ENCODE results near the gene LIN7B.
A peak's percentile ranks its signal among the peaks of the same experiment; 100 is the strongest.
"Not testable (repeated sequence)": the region's sequence is repeated elsewhere in the genome, so short reads cannot be mapped to it uniquely, and the experiment has no call there.

Gene LIN7B, protein sequence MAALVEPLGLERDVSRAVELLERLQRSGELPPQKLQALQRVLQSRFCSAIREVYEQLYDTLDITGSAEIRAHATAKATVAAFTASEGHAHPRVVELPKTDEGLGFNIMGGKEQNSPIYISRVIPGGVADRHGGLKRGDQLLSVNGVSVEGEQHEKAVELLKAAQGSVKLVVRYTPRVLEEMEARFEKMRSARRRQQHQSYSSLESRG

GRCh38 chr19:49113762-49114629, at the start of gene LIN7B:
Gene LIN7B, plus strand, starts transcription at chr19:49114370. Its CDS starts 35 bp downstream, at chr19:49114405.
- peak; percentile 94 for DNase-seq (ENCODE audit: low spot score)

GRCh38 chr19:49064768-49065611, 49.2 kb upstream of the LIN7B start, which contains the start of gene NTF4:
Gene NTF4, minus strand, starts transcription at chr19:49064818. Its CDS starts 2,821 bp downstream, at chr19:49061997.
- peak; percentile 79 for DNase-seq (ENCODE audit: low spot score)

GRCh38 chr19:49065905-49066512, 48.2 kb upstream of the LIN7B start:
- DNase-seq (ENCODE audit: low spot score), result no peak

- DNase-seq (ENCODE audit: low spot score), result peak; percentile 55
Observed at GRCh38 chr19:49067554-49067953, 46.6 kb upstream of the LIN7B start.

DNA sequence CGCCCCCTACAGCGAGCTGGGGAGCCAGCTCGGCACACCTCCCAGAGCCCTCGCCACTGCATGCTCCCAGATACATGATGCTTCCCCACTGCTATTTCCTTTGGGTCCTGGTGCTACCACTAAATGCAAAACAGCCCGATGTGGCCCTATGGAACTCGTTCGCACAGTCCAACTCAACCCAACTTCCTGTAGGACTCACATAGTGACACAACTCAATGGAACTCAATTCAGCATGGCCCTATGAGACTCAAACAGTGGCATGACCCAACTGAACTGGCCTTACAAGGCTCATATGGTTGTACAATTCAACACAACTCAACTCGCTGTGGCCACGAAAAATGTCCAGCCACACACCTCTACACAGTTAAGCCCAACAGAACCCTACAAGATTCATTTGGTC, 45.1 kb upstream of the LIN7B start:
- DNase-seq (ENCODE audit: low spot score), result no peak

DNA sequence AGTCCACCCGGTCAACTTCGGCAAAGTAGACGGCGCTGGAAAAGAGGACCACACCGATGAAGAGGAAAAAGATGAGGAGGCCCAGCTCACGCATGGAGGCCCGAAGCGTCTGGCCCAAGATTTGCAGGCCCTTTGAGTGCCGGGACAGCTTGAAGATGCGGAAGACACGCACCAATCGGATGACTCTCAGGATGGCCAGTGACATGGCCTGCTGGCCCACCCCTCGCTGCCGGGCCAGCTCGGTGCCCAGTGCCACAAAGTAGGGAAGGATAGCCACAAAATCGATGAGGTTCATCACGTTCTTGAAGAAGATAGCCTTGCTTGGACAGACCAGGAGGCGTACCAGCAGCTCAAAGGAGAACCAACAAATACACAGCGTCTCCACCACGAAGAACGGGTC, 43.8 kb upstream of the LIN7B start:
- no peak for DNase-seq (ENCODE audit: low spot score)

GRCh38 chr19:49071860-49072547, 42.2 kb upstream of the LIN7B start:
- DNase-seq (ENCODE audit: low spot score), result no peak

GRCh38 chr19:49073514-49074378, 40.4 kb upstream of the LIN7B start:
- peak; percentile 84 for DNase-seq (ENCODE audit: low spot score)

DNA sequence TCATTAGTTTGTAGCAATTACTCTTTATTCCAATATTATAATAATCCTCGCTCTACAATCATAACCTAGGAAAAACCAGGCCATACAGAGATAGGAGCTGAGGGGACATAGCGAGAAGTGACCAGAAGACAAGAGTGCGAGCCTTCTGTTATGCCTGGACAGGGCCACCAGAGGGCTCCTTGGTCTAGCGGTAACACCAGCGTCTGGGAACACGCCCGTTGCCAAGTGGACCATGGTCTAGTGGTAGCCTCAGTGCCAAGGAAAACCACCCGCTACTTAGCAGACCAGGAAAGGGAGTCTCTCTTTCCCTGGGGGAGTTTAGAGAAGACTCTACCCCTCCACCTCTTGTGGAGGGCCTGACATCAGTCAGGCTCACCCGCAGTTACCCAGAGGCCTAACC, 39.3 kb upstream of the LIN7B start:
- DNase-seq (ENCODE audit: low spot score), result not testable (repeated sequence)

GRCh38 chr19:49080392-49080791, 33.8 kb upstream of the LIN7B start:
- no peak for DNase-seq (ENCODE audit: low spot score)

- DNase-seq (ENCODE audit: low spot score), result no peak
Observed at GRCh38 chr19:49081273-49081672, 32.9 kb upstream of the LIN7B start.

DNA sequence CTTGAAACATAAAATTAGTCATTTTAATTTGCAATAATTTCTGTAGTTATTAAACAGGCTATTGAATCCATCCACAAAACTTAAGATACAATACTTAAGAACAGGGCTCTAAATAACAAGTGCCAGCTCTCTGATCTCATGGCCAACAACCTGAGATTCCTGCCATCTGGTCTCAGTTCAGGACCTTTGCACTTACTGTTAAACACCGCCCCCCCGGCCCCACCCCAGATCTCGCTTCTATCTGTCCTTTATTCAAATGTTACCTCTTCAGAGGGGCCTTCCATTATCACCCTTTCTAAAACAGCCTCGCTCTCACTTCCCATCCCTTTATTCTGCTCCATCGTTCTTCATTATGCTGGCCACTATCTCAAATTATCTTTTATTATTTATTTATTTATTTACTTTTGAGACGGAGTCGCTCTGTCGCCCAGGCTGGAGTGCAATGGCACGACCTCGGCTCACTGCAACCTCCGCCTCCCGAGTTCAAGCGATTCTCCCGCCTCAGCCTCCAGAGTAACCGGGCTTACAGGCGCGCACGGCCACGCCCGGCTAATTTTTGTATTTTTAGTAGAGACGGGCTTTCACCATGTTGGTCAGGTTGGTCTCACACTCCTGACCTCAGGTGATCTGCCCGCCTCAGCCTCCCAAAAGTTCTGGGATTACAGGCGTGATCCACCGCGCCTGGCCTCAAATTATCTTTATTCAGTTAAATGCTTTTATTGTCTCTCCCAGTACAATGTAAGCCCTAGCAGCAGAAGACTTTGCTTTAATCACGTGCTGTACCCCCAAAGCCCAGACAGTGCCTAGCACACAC, 29.8 kb upstream of the LIN7B start:
- no peak for DNase-seq (ENCODE audit: low spot score)

DNA sequence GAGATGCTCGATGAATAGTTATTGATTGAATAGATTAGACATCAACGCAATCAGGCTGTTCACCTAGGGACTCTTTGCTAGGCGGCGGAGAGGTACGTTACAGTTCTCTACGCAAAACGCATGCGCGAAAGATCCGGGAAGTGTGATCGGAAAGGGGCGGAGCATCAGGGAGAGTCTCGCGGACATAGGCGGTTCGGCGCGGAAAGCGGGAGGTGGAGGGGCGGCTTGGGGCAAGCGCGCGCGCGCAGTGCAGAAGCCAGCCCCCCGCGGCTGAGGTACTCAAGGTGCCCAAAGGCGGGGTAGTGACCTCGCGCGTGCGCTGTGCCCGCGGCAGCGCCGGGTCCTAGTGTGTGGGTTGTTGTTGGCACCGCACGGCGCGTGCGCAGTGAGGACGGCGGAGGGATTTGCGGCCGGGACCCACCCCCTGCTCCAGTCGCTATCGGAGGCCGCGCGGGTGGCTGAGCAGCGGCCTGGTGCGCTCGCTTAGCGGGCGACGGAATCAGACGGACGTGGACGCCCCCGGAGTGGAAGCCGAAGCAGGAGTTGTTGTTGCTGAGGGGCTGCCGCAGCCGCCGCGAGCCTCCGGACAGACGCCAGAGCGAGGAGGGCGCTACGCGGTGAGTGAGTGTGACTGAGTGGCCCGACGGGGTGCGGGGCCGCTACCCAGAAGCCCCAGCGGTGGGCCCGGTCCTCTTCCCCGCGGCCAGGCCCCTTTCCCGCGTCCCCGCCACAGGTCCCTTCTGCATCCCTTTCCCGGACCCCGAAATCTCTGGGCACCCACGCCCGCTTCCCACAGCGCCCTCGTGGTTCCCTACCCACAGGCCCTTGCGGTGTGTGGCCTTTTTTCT, 28.9 kb upstream of the LIN7B start, which contains the start of gene SNRNP70:
Gene SNRNP70, plus strand, starts transcription at position 432 of the 848 bp plus-strand sequence. CDS start 964 bp downstream, outside the sequence.
- DNase-seq (ENCODE audit: low spot score), result peak; percentile 99

GRCh38 chr19:49085868-49086232, 28.3 kb upstream of the LIN7B start:
- no peak for DNase-seq (ENCODE audit: low spot score)

- DNase-seq (ENCODE audit: low spot score), result no peak
Observed at GRCh38 chr19:49086296-49086695, 27.9 kb upstream of the LIN7B start.

GRCh38 chr19:49091391-49092038, 22.7 kb upstream of the LIN7B start:
- DNase-seq (ENCODE audit: low spot score), result no peak

GRCh38 chr19:49092686-49093085, 21.5 kb upstream of the LIN7B start:
- no peak for DNase-seq (ENCODE audit: low spot score)

All from HuH-7 (cell line).